ENCODE data around the gene NTNG1.
A peak's percentile ranks its signal among the peaks of the same experiment; 100 is the strongest.

The NTNG1 gene

DNA sequence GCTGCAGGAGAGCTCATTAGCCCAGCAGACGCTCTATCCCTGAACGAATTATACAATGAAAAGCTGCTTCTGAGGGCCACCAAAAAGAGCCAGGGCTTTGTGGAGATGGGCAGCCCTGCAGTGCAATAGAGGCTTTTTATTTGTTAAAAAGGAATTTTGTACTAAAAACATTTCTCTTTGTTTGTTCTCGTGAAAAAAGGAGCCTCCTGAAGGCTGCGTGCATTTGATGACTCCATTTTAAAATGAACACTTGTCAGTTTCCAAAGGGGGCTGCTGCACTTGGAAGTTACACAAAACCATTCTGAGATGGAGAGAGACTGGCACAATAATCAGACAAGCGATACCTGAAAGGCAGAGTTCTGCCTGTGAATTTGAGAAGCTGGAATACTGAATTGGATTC, 202.8 kb downstream of the NTNG1 start:
- Mint-ChIP-seq H3K27me3 (ENCODE audit: low read depth, poor library complexity) (peaks cover 3% of the 10 kb centered on the region), H3K4me3 (no peak overlapping the region), H3K4me1 (peaks cover 5% of the 10 kb centered on the region), H3K27ac (no peak overlapping the region), H3K36me3 (ENCODE audit: low read depth) (no peaks in the 10 kb centered on the region), H3K9me3 (no peaks in the 10 kb centered on the region)
- DNase-seq = no peak
- no peak for TF ChIP-seq CTCF (IDR thresholded peaks at IDR 0.05)

DNA sequence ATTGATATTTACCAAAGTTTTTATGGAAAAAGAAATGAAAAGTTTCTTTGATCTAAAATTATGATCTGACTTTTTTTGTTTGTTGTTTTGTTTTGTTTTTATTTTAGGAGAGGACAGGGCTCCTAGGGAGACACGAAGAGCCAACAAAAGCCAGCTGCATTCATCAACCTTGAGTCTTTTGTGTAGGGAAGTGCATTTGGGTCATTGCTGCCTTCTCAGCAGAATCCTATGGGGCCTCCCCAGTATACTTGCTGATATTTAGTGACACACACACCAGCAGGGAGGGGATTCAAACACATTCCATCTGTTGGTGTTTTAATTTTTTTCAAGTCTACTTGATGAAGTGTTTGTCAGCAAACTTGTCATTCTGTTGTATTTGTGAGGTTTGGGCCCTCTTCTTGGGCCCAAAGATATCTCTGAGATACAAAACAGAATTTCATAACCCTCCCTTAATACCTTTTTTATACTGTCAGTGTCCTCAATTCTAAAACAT, 203.5 kb downstream of the NTNG1 start:
- H3K4me1 Mint-ChIP-seq = peaks cover 5% of the 10 kb centered on the region
- DNase-seq = no peak
- TF ChIP-seq CTCF (IDR thresholded peaks at IDR 0.05) = no peak
- no peaks in the 10 kb centered on the region for H3K9me3 Mint-ChIP-seq
- H3K4me3 Mint-ChIP-seq = no peak overlapping the region
- no peaks in the 10 kb centered on the region for H3K36me3 Mint-ChIP-seq (ENCODE audit: low read depth)
- H3K27ac Mint-ChIP-seq = no peak overlapping the region
- H3K27me3 Mint-ChIP-seq (ENCODE audit: low read depth, poor library complexity) = peaks cover 3% of the 10 kb centered on the region

- DNase-seq = no peak
- no peaks in the 10 kb centered on the region for H3K36me3 Mint-ChIP-seq (ENCODE audit: low read depth)
- H3K9me3 Mint-ChIP-seq = no peaks in the 10 kb centered on the region
- H3K4me3 Mint-ChIP-seq = no peak overlapping the region
- peaks cover 3% of the 10 kb centered on the region for H3K27me3 Mint-ChIP-seq (ENCODE audit: low read depth, poor library complexity)
- TF ChIP-seq CTCF (IDR thresholded peaks at IDR 0.05) = no peak
- peaks cover 5% of the 10 kb centered on the region for H3K4me1 Mint-ChIP-seq
- no peak overlapping the region for H3K27ac Mint-ChIP-seq
Observed at GRCh38 chr1:107344836-107345235, 204.0 kb downstream of the NTNG1 start.

DNA sequence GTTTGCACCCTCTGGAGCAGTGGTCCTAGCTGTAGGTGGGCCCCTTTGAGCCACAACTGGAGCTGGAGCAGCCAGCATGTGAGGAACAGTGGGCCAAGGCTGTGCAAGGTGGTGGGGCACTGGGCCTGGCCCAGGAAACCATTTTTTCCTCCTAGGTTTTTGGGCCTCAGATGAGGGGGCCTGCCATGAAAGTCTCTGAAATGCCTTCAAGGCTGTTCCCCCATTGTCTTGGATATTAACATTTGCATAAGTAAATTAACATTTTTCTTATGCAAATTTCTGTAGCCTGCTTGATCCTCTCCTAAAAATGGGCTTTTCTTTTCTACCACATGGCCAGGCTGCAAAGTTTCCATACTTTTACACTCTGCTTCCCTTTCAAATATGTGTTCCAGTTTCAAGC, 212.0 kb downstream of the NTNG1 start:
- Mint-ChIP-seq H3K27ac (no peak overlapping the region), H3K9me3 (no peaks in the 10 kb centered on the region), H3K27me3 (ENCODE audit: low read depth, poor library complexity) (no peaks in the 10 kb centered on the region), H3K4me1 (peaks cover under 1% of the 10 kb centered on the region), H3K4me3 (no peak overlapping the region), H3K36me3 (ENCODE audit: low read depth) (no peaks in the 10 kb centered on the region)
- DNase-seq = no peak
- TF ChIP-seq CTCF (IDR thresholded peaks at IDR 0.05) = no peak

- H3K27me3 Mint-ChIP-seq (ENCODE audit: low read depth, poor library complexity) = no peaks in the 10 kb centered on the region
- H3K4me3 Mint-ChIP-seq = no peak overlapping the region
- no peak overlapping the region for H3K27ac Mint-ChIP-seq
- TF ChIP-seq CTCF (IDR thresholded peaks at IDR 0.05) = no peak
- DNase-seq = no peak
- H3K4me1 Mint-ChIP-seq = peaks cover 18% of the 10 kb centered on the region
- no peaks in the 10 kb centered on the region for H3K9me3 Mint-ChIP-seq
- no peaks in the 10 kb centered on the region for H3K36me3 Mint-ChIP-seq (ENCODE audit: low read depth)
Observed at GRCh38 chr1:107357376-107357775, 216.5 kb downstream of the NTNG1 start.

GRCh38 chr1:107358619-107359327, 217.9 kb downstream of the NTNG1 start:
- H3K36me3 Mint-ChIP-seq (ENCODE audit: low read depth) = no peaks in the 10 kb centered on the region
- no peaks in the 10 kb centered on the region for H3K9me3 Mint-ChIP-seq
- no peaks in the 10 kb centered on the region for H3K27me3 Mint-ChIP-seq (ENCODE audit: low read depth, poor library complexity)
- no peak for DNase-seq
- peak overlapping the region; percentile 11 for H3K27ac Mint-ChIP-seq
- TF ChIP-seq CTCF (IDR thresholded peaks at IDR 0.05) = no peak
- peaks cover 18% of the 10 kb centered on the region for H3K4me1 Mint-ChIP-seq
- H3K4me3 Mint-ChIP-seq = no peak overlapping the region

Measured in nephron progenitor cell (in vitro differentiated cells).